ENCODE measurements around the gene GPR33.

GPR33 gene

GRCh38 chr14:31505411-31505810, 17.6 kb upstream of the GPR33 start:
- ATAC-seq: peak; percentile 90
- TF ChIP-seq ZFP30 (CRISPR knock-in tag; IDR thresholded peaks at IDR 0.05) (no peak), OSR1 (CRISPR knock-in tag; IDR thresholded peaks at IDR 0.05) (no peak), TOX (CRISPR knock-in tag; IDR thresholded peaks at IDR 0.05; ENCODE audit: borderline replicate concordance) (no peak), ZFP3 (CRISPR knock-in tag; IDR thresholded peaks at IDR 0.05) (no peak), RARB (CRISPR knock-in tag; IDR thresholded peaks at IDR 0.05) (no peak), TSHZ2 (CRISPR knock-in tag; IDR thresholded peaks at IDR 0.05) (no peak), ISL1 (CRISPR knock-in tag; IDR thresholded peaks at IDR 0.05) (peak; percentile 63), ZNF70 (CRISPR knock-in tag; IDR thresholded peaks at IDR 0.05) (no peak)

GRCh38 chr14:31501870-31502269, 14.0 kb upstream of the GPR33 start:
- TF ChIP-seq ZNF70 (CRISPR knock-in tag; IDR thresholded peaks at IDR 0.05) (no peak), SNAI2 (CRISPR knock-in tag; IDR thresholded peaks at IDR 0.05) (no peak), ISL1 (CRISPR knock-in tag; IDR thresholded peaks at IDR 0.05) (no peak)
- ATAC-seq: no peak

GRCh38 chr14:31492759-31493498, 5.1 kb upstream of the GPR33 start:
- TF ChIP-seq ZNF70 (CRISPR knock-in tag; IDR thresholded peaks at IDR 0.05) (no peak), ZFP30 (CRISPR knock-in tag; IDR thresholded peaks at IDR 0.05) (no peak), BACH2 (CRISPR knock-in tag; IDR thresholded peaks at IDR 0.05; ENCODE audit: borderline replicate concordance) (no peak), RARB (CRISPR knock-in tag; IDR thresholded peaks at IDR 0.05) (no peak)
- no peak for ATAC-seq

- TF ChIP-seq ZC3H10 (CRISPR knock-in tag; IDR thresholded peaks at IDR 0.05) (no peak), SNAI2 (CRISPR knock-in tag; IDR thresholded peaks at IDR 0.05) (no peak), BACH2 (CRISPR knock-in tag; IDR thresholded peaks at IDR 0.05; ENCODE audit: borderline replicate concordance) (no peak), PPARA (CRISPR knock-in tag; IDR thresholded peaks at IDR 0.05; ENCODE audit: borderline replicate concordance) (no peak), CSDC2 (CRISPR knock-in tag; IDR thresholded peaks at IDR 0.05) (no peak), ZNF565 (CRISPR knock-in tag; conservative IDR thresholded peaks at IDR 0.05; ENCODE audit: low read depth) (no peak), RARB (CRISPR knock-in tag; IDR thresholded peaks at IDR 0.05) (no peak), TSHZ2 (CRISPR knock-in tag; IDR thresholded peaks at IDR 0.05) (no peak), CSRNP3 (CRISPR knock-in tag; IDR thresholded peaks at IDR 0.05) (no peak), OSR1 (CRISPR knock-in tag; IDR thresholded peaks at IDR 0.05) (no peak), GLIS3 (CRISPR knock-in tag; IDR thresholded peaks at IDR 0.05) (no peak), ZFP3 (CRISPR knock-in tag; IDR thresholded peaks at IDR 0.05) (no peak)
- ATAC-seq: no peak
Measured at GRCh38 chr14:31489691-31490090, 1.9 kb upstream of the GPR33 start.

- no peak for ATAC-seq
- TF ChIP-seq POU6F1 (CRISPR knock-in tag; IDR thresholded peaks at IDR 0.05; ENCODE audit: borderline replicate concordance, low read depth): no peak
- TF ChIP-seq ARNTL (CRISPR knock-in tag; IDR thresholded peaks at IDR 0.05; ENCODE audit: borderline replicate concordance, low read depth): no peak
- TF ChIP-seq CSRNP3 (CRISPR knock-in tag; IDR thresholded peaks at IDR 0.05): no peak
- no peak for TF ChIP-seq ZFP30 (CRISPR knock-in tag; IDR thresholded peaks at IDR 0.05)
- no peak for TF ChIP-seq PPARA (CRISPR knock-in tag; IDR thresholded peaks at IDR 0.05; ENCODE audit: borderline replicate concordance)
- TF ChIP-seq ZC3H10 (CRISPR knock-in tag; IDR thresholded peaks at IDR 0.05): no peak
- no peak for TF ChIP-seq ZNF70 (CRISPR knock-in tag; IDR thresholded peaks at IDR 0.05)
- TF ChIP-seq GLIS3 (CRISPR knock-in tag; IDR thresholded peaks at IDR 0.05): no peak
- no peak for TF ChIP-seq OSR1 (CRISPR knock-in tag; IDR thresholded peaks at IDR 0.05)
- no peak for TF ChIP-seq TOX (CRISPR knock-in tag; IDR thresholded peaks at IDR 0.05; ENCODE audit: borderline replicate concordance)
- TF ChIP-seq TCF4 (CRISPR knock-in tag; IDR thresholded peaks at IDR 0.05; ENCODE audit: borderline replicate concordance): no peak
- no peak for TF ChIP-seq ZNF8 (CRISPR knock-in tag; IDR thresholded peaks at IDR 0.05)
Measured at GRCh38 chr14:31486764-31487163, 1.1 kb downstream of the GPR33 start.

Data from SK-N-SH treated with all-trans-retinoic acid at 6 μM for 48 hours (cell line).